ENCODE data around the gene SDCCAG8. TPM values are rescaled to one million over a fixed set of nuclear protein-coding genes. Genes with fewer than 3 reads are reported as not detected.

Gene SDCCAG8
- total RNA-seq, 1 donor from 2014 or later = 41.7 TPM

DNA sequence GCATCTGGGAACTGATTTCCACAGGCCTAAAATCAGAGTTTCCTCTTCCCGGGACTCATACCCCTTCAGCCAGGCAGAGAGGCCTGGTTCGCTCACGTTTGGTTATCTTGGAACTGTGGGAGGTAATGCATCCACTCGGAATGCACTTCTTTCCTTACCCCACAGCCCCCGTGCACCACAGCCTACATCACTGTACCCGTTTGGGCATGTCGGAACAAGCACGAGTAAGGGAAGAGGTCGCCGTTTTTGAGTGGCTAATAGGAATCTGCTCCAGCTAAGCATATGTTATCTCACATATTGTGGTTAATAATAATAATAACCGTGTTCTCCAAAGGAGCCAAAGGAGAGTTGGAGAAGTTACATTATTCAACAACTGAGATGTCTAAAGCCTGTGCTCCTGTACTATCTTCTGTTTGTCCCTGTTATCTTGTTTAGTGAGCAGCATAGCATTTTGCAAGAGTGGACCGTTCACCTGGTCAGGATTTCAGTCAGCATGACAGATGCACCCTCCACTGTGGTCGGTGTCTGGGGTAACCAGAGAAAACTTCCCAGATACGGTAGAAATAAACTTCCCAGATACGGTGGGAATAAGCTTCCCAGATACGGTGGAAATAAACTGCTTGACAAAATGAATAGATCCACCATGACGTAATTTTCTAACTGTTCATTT, 198.6 kb downstream of the SDCCAG8 start:
- no peak for DNase-seq (ENCODE audit: low spot score)

DNA sequence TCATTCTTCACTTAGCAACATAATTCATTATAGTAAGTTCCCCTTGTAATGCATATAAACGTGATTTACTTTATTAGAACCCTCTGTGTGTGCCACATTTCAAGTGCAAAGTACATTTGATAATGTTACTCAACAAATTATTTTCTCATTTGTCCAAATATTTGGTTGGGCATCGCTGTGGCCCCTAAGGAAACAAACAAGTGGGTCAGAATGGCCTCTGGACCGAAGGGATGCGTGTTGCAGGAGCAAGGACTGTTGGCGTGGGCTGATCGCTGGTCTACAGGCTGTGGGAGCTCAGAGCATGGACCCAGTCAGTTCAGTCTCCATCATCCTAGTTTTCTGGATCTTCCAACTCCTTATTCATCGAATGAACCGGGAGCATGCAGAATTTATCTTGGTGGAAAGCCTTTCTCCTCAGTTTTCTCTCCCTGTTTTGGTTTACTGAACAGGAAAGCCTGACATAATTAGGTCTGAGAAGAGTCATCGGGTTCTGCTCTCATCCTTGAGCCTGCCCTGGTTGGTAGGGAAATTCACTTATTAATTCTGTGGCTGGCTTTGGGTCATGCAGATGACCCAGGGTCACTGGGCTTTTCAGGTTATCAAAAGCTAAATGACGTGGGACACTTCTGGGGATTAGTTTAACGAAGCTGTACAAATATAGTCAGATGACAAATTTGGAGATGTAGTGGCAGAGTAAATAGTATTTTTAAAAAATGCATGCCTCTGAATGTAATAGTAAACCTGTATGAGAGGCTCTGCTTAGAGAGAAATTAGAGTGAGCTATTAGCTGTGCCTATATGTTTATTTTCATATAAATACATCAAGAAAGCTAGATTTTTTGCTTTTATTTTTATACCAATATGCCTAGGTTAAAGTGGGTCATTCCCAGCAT, 200.2 kb downstream of the SDCCAG8 start:
- no peak for DNase-seq (ENCODE audit: low spot score)

DNA sequence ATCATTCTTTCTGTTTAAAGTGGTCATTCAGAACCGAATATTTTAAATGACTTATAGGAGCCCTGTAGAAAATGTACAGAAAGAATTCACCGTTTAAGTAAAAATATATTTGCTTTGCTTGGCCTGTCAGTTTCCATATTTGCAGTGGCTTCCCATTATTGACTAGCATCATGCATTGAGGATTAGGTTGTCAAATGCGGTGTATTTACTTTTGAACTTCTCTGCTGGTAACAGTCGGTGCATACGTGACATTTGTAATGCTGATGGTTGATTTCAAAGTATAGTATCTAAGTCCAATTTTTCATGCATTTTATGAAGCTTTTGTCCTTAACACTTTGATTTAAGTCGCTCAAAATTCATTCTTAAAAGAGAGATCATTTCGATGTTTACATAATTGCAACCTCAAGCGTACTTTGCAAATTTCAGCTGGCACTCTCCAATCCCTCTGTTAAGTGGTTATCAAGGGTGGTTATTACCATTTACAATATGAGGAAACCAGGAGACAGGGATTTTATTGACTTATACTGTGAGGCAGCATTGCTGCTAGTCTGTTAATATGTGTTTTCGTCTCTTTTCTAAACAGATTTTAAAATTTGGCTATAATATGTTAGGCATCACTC, 201.6 kb downstream of the SDCCAG8 start:
- DNase-seq (ENCODE audit: low spot score) = no peak

GRCh38 chr1:243459059-243459458, 203.2 kb downstream of the SDCCAG8 start:
- DNase-seq (ENCODE audit: low spot score) = no peak

- DNase-seq (ENCODE audit: low spot score) = no peak
Measured at GRCh38 chr1:243461700-243462099, 205.9 kb downstream of the SDCCAG8 start.

GRCh38 chr1:243462929-243463697, 207.3 kb downstream of the SDCCAG8 start:
- no peak for DNase-seq (ENCODE audit: low spot score)

DNA sequence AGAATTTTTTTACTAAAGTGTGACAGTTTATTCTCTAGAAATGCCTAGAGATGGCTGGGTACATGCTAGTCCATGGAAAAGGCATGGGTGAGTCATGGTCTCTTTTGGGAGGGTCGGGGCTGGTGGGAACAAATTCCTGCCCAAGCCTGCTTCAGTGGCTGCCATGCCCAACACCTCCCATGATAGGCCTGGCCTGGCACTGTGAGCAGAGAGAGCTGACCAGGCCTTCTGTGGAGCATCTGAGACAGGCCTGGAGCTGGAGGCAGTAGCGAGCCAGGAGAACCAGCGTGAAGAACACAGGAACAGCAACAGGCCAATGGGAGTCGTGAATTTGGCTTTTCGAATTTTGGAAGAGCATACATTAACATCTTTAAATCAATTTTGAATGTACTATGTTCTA, 209.2 kb downstream of the SDCCAG8 start:
- DNase-seq (ENCODE audit: low spot score) = no peak

GRCh38 chr1:243465738-243466137, 209.9 kb downstream of the SDCCAG8 start:
- no peak for DNase-seq (ENCODE audit: low spot score)

DNA sequence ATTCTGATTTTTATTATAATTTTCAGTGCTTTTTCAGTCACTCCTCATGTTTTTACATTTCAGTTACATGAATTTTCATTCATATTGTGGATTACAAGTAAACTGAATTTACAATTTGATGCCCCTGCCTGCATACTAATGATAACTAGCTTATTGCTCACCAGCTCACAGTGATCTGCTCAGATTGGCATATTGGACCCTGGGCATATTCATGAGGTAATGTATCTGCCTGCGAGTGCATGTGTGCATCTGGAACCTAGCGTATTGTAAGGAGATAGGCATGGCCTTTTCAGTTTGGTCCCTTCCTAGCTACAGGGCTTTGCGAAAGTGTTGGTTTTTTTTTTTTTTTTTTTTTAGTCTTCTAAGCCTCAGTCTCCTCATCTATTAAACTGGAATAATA, 213.7 kb downstream of the SDCCAG8 start:
- DNase-seq (ENCODE audit: low spot score) = no peak

DNA sequence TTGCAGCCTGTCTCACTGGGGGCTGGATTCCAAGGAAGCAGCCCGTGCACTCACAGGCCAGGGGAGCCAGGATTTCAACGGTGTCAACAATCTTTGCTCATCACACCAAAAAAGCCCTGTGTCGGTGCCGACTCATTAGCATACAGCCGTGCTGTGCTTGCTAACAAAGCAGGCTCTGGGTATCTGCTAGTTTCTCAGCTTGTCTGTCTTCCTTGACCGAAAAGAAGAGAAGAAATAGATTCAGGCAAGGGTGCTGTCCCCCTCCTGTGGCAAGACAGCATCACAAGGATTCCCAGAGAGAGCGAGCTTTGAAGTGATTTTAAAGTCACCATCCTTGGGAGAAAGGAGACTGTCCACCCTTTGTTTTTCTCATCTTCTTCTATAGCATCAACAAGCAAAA, 214.7 kb downstream of the SDCCAG8 start:
- no peak for DNase-seq (ENCODE audit: low spot score)

DNA sequence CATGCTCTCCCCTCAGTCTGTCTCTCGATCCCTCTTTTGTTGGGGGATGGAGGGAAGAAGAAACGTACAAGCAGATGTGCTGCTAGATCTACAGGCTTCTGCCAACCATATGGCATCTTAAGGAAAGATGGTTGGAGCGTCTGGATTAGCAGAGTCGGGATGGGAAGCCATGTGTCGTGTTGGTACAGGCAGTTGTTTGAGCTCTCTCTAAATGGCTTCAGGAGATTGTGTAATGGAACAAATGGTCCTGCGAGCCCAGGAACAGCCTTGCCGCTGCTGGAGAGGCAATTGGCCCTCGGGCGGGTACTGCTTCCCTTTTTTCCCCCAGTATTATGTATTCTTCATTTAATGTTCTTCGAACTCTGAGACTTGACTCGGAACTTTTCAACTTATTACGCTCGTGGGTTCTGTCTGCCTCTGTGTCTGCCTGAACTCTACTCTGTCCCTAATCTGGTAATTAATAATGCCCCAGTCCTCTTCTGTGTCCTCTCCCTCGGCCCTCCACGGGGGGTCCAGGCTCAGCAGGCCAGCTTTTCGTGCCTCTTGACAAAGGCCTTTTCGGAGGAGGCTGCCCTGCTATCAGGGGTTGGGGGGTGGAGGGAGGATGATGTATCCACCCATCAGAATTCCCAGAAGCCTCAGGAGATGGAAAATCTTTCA, 215.3 kb downstream of the SDCCAG8 start:
- no peak for DNase-seq (ENCODE audit: low spot score)

- DNase-seq (ENCODE audit: low spot score) = no peak
Measured at GRCh38 chr1:243471754-243472745, 216.2 kb downstream of the SDCCAG8 start.

DNA sequence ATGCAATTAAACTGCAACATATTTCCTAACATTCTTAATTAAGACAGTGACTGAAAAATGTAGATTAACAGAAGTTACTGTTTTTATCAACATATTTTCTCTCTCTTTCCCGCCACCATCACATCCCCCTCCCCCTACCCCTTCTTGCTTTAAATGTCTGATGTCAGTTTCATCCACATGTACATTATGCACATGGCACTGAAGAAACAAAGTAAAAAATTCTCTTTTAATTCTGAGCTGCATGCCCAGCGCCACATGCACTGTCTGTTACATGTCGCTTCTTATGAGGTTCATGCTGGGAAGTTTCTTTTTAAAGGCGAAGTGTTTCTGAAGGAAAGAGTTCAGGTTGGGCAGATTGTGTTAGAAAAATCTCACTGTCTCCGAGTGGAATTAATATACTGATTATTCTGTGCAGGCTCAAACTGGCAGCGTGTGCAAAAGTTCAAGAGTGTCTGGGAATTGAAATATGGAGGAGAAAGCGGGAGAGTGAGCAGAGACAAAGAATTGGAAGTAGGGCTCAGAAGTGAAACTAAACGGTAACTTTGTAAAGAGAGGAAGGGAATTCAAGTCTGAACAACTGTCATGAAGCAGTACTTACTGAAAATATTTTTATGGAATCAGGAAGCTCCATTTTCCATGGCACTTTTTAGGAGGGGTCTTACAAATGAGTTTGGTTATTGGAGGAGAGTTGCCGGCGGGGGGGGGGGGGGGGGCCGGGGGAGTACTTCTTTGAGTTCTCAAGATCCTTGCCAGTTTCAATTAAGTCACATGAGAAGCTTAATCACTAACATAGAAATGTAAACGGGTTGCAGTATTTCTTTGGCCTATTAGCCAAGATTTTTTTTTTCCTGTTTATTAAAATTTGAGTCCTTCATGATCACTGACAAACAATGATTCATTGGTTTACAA, 217.6 kb downstream of the SDCCAG8 start:
- DNase-seq (ENCODE audit: low spot score) = no peak

DNA sequence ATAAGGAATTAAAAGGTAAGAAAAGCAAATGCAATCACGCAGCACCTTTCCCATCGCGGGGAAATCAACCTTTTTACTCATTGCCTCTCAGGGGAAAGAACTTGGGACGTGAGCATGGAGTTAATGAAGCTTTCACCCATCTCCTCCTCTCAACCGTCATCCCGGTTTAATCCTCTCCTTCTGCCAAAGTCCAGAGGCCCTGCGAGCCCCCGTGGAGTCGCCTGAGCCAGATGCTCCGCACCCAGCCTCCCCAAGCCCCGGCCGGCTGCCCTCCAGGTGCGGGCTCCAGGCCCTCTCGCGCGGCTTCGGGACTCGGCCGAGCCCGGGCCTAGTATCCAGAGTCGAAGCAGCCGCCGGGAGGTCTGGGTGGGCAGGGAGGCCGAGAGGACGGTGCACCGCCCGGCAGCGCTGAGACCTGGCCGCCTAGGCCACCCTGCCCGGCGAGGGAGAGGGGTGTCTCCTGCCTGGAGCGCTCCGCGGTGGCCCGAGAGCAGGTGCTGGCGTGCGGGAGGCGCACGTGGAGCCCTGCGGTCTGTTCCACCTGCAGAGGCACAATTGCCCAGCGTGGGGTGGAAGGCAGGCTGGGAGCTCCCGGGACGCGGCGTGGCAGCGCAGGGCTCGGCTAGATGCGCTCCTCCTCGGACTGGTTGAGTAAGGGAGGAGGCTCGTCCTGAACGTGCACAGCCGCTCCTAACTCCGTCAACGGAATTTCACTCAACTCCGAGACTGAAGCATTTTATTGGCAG, 218.5 kb downstream of the SDCCAG8 start:
- DNase-seq (ENCODE audit: low spot score) = no peak

DNA sequence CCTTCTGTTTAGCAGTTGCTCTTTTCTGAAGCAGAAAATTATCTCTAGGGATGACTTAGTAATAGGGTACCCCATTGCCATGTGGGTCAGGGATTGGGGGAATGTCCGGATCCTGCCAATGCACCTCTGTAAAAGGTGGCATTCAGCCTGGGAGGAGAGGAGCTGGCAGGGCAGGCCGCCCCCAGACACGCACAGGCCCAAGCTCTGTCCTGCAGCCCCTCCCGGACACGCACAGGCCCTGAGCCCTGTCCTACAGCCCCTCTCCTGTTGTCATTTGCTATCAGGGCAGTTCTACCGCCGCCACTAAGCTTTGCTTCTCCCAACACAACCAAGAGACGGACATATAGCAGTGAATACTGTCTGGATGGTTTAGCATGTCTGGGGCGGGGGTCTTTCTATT, 219.1 kb downstream of the SDCCAG8 start:
- no peak for DNase-seq (ENCODE audit: low spot score)

GRCh38 chr1:243475966-243476365, 220.1 kb downstream of the SDCCAG8 start:
- DNase-seq (ENCODE audit: low spot score) = no peak

GRCh38 chr1:243477731-243478290, 222.0 kb downstream of the SDCCAG8 start:
- DNase-seq (ENCODE audit: low spot score) = no peak

DNA sequence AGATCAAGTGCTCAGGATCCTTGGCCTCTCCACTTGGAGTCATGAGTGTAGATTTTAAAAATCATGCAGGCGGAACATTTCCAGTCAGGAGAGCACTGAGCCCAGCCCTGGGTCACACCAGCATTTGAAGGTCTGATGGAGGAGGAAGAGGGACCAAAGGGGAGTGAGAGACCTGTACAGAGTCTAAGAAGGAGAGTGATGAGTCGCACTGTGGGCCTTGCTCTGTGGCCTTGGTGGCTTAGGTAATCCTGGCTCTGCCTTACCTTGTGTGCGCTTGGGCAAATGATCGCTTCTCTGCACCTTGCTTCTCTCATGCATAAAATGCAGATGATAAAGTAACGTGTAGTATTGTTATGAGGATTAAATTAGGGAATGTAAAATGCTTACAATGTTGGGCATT, 225.3 kb downstream of the SDCCAG8 start:
- no peak for DNase-seq (ENCODE audit: low spot score)

Measured in mesenteric fat pad (tissue), 1 donor.